NCI-H2171 (cell line): ENCODE measurements around the gene RHCE.
"Not testable (repeated sequence)": the region's sequence is repeated elsewhere in the genome, so short reads cannot be mapped to it uniquely, and the experiment has no call there.

Source experiments
- DNase-seq: peaks from one replicate; lab custom pipeline; 2025; lab: John Stamatoyannopoulos, UW

The RHCE gene

DNA sequence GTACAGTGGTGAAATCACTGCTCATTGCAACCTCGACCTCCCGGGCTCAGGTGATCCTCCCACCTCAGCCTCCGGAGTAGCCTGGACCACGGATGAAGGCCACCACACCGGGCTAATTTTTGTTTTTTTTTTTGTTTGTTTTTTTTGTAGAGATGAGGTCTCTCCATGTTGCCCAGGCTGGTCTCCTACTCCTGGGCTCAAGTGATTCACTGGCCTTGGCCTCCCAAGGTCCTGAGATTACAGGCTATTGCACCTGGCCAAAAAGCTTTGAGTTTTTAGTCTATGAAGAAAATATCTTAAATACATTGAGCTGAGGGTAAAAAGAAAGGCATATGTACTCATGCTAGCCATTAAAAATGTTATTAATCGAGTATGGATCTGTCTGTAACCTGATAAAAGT is 78.9 kb downstream of the RHCE start:
- DNase-seq = no peak

DNA sequence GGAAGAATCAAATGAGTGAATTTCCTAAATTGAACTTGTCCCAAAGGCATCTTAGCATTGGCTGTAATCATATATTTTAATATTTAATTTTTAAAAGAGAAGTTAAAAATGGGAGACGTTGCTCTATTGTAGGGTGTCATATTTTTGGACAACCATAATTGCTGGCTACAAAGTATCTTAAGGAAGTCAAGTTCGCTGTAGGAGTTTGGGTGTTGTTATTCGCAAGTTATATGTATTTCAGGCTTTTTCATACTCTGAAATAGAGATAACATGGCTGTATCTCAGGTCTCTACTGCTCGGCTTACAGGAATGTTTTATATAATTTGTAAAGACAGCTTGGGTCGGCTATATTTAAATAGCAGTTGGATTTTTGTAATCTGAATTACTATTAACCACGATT is 81.6 kb downstream of the RHCE start:
- no peak for DNase-seq

DNA sequence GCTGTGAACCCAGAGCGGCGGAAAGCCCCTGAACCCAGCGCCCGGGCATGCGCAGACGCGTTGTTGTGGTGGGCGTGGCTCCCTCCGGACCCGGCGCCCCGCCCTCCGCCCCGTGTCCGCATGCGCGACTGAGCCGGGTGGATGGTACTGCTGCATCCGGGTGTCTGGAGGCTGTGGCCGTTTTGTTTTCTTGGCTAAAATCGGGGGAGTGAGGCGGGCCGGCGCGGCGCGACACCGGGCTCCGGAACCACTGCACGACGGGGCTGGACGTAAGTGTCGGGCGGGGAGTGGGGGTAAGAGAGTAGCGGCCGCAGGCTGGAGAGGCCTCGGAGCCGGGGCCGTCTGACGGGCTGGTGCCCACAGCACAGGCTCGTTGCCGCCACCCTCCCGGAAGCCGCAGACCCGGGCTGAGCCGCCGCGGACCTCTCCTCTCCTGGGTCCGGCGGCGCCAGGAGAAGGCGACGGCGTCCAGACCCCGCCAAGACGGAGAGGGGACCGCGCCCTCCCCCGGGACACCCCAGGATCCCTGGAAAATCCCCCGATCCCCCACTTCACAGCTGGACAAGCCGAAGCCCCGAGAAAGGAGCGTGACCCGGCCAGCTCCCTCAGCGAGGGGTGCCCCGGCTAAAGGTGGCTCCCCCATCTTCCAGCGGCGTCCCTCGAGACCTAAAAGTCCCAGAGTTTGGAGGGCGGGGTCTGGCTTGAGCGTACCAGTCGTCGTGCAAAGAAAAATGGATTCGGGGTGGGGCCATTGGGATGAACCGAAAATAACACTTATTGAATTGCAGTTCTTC is 82.2 kb downstream of the RHCE start, which contains the start of gene TMEM50A:
Gene TMEM50A (plus strand): TSS at position 147 of the 794 bp plus-strand sequence. CDS start 2,153 bp downstream, outside the sequence.
- peak; percentile 80 for DNase-seq

DNA sequence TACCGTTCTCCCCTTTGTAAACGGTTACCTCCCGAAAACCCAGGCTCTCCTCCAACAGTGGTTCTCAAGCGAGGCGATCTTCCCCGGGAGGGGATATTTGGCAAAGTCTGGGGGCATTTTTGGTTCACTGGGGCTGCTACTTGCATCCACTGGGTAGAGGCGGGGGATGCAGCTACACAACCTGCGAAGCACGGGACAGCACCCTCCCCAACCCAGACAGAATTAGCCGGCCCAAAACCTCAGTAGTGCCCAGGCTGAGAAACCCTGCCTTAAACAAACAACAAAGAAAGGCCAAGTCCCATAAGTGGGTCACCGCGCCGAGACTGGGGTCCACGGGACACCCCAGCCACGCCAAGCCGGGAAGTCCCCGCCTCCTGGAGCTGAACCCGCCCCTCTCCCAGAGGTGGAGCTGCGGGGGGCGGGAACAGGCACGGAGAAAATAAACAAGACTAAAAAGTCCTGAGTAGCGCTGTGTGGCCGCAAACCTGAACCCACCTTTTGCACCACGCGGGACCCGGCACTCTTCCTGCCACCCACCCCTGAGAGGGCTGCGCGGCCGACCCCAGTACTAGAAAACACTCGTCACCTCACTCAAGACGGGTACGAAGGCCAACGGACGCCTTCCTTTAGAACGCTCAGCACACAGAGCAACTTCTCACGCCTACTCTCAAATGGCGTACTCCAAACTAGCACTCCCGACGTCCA is 83.0 kb downstream of the RHCE start:
- DNase-seq = not testable (repeated sequence)

DNA sequence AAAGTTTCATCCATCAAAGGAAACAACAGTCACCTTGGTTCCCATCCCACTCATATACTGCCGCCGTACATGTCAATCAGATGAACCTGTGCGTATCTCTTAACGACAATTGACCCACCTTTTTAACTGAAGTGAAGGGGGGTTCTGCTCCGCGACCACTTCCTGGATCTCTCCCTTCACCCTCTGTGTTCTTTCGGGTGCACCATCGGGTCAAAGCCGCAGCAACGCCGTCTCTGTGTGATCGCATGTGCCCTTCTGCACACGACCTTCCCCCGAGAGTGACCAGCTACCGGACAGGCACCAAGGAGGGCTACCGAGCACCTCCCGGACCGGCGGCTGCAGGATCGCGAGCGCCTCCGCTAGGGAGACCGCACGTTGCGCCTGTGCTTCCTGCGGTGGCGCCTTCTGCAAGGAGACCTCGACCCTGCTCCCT is 83.7 kb downstream of the RHCE start:
- DNase-seq = not testable (repeated sequence)

DNA sequence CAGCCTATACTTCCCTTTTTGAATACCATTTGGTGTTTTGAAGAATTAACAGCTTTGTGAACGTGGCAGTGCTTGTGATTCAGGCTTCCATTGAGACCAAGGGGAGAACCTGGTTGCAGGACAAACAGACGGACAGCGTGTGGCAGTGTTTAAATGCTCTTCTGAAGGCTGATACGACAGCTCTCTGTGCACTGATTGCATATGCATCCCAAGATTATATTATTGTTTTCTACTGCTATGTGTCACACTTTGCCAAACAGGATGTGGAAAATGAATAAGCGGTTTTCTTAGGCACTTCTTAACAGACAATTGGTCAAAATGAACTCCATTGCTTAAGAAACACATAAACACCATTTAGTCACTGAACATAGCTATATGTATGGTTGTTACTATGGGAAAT is 90.7 kb downstream of the RHCE start:
- DNase-seq = not testable (repeated sequence)

DNA sequence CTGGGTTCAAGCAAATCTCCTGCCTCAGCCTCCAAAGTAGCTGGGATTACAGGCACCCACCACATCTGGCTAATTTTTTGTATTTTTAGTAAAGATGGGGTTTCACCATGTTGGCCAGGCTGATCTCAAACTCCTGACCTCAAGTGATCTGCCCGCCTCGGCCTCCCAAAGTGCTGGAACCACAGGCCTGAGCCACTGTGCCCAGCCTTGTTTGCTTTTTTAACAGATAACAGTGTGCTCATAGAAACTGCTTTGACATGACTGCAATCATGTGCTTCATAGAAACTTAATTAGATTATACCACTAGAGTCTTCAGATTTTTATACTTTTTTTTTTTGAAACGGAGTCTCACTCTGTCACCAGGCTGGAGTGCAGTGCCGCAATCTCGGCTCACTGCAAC is 91.3 kb downstream of the RHCE start:
- not testable (repeated sequence) for DNase-seq

DNA sequence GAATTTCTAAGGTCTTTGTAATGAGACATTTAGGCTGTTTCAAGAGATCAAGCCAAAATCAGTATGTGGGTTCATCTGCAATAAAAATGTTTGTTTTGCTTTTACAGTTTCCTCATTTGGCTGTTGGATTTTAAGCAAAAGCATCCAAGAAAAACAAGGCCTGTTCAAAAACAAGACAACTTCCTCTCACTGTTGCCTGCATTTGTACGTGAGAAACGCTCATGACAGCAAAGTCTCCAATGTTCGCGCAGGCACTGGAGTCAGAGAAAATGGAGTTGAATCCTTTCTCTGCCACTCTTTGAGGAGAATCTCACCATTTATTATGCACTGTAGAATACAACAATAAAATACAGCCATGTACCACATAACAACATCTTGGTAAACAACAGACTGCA is 91.8 kb downstream of the RHCE start:
- not testable (repeated sequence) for DNase-seq

DNA sequence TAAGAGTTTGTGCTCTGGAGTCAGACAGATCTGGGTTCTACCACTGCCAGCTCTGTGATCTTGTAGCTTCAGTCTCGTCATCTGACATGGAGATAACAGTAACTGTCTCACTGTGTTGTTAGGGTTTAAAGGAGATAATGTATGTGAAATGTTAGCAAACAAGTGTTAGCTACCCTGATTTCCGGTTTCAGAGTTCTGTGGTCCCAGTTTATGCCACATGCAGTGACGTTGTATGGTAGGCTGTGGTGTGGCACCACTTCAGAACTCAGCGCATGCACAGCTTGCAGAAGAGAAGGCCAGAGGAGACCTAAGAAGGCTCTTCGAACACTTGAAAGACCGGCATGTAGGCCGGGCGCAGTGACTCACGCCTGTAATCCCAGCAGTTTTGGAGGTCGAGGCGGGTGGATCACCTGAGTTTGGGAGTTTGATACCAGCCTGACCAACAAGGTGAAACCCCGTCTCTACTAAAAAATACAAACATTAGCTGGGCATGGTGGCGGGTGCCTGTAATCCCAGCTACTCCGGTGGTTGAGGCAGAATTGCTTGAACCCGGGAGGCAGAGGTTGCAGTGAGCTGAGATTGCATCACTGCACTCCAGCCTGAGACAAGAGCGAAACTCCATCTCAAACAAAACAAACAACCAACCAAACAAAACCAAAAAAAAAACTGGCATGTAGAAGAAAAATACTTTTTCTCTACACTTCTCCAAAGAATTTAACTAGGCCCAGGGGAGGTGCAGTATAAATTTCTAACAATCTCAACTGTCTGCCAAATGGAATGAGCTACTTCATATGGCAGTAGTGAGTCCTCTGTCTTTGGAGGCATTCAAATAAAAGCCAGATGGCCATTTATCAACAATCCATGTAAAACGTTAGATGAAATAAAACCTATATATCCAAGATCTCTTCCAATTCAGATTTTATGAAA is 92.5 kb downstream of the RHCE start:
- not testable (repeated sequence) for DNase-seq

DNA sequence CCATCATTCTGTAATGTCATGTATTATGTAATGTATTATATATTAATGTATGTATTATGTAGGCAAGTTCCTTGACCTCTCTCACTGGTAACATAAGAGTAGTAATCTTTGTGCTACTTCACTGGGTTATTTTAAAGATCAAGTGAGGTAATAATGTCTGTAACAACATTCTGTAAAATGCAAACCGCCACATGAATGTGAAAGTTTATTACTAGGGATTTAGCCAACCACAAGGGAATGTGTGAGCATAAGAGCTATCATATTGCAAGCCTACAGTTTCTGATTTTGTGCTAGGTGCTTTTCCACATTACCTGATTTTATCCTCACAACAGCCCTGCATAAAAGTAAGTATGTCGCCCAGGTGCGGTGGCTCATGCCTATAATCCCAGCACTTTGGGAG is 96.2 kb downstream of the RHCE start:
- DNase-seq = not testable (repeated sequence)

DNA sequence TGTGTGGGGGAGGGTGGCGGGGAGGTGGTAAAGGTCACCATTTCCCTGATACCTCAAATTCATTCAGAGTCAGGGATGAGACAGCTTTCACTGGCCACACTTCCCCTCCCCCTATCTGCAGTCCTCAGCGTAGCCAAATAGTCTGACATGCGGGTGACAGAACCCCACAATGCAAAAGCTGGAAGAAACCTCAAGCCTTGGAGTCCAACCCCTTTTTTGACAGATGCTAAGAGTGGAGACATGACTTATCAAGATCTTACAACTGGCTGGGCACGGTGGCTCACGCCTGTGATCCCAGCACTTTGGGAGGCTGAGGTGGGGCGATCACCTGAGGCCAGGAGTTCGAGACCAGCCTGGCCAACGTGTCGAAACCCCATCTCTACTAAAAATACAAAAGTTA is 98.5 kb downstream of the RHCE start:
- not testable (repeated sequence) for DNase-seq

DNA sequence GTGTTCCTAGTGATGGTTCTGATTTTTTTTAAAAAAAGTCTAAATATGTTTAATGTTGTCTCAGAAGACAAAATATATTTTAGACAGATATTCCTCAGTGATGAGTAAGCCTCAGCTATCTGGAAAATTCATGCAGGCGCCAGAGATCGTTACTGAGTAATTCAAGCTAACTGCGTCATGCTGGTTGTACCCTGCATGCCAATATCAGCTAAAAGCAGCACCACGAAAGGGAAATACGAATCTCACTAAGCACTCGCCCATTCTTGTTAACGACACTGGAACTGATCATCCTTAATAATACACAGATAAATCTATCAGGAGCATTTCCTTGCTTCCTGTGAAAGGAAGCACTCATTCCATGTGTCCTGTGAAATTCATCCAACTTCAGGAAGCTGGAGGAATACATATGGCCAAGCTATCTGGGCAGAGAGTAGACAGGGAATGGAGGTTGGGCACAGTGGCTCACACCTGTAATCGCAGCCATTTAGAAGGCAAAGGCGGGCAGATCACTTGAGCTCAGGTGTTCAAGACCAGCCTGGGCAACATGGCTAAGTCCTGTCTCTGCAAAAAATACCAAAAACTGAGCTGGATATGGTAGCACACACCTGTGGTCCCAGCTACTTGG is 100.2 kb downstream of the RHCE start:
- DNase-seq = not testable (repeated sequence)

DNA sequence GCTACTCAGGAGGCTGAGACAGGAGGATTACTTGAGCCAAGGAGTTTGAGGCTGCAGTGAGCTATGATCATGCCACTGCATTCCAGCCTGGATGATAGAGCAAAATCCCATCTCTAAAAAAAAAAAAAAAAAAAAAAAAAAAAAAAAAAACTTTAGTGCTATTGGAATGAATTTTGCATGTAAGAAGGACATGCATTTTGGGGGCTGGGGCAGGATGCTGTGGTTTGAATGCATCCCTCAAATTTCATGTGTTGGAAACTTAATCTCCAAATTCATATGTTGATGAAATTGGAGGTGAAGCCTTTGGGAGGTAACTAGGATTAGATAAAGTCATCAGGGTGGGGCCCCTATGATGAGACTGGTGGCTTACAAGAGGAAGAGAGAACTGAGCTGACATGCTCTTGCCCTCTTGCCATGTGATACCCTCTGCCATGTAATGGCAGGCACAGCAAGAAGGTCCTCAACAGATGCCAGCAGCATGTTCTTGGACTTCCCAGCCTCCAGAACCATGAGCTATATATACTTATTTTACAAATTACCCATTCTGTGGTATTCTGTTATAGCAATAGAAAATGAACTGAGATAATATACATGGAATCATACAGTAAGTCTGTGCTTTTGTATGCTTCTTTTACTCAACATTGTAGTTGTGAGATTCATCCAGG is 107.7 kb downstream of the RHCE start:
- DNase-seq = not testable (repeated sequence)
